ENCODE results near the gene CACNA2D3. TPM values are rescaled to one million over a fixed set of nuclear protein-coding genes. Genes with fewer than 3 reads are reported as not detected.

The CACNA2D3 gene
- total RNA-seq, 1 experiment from 2014 or later: not detected

GRCh38 chr3:54131890-54132289, 9.5 kb downstream of the CACNA2D3 start:
- DNase-seq (no peak), ATAC-seq (no peak)
- Histone ChIP-seq H3K79me2 (ENCODE audit: low read length) (no peaks in the 10 kb centered on the region), H3K4me3 (ENCODE audit: low read length) (no peak overlapping the region), H3K27ac (ENCODE audit: low read length) (no peak overlapping the region), H3K9me3 (ENCODE audit: low read length) (no peaks in the 10 kb centered on the region), H3K4me2 (ENCODE audit: low read length) (no peak overlapping the region), H2AFZ (ENCODE audit: low read length) (no peak overlapping the region), H3K4me1 (ENCODE audit: insufficient read depth, low read length) (no peaks in the 10 kb centered on the region), H3F3A (ENCODE audit: low read length, unreplicated experiment) (no peaks in the 10 kb centered on the region), H3K36me3 (ENCODE audit: low read depth, low read length) (no peaks in the 10 kb centered on the region), H3K9ac (ENCODE audit: low read length) (no peak overlapping the region), H3K9me2 (replicated peaks; ENCODE audit: low read length) (no peaks in the 10 kb centered on the region), H4K20me1 (ENCODE audit: low read length) (no peaks in the 10 kb centered on the region), H3K27me3 (ENCODE audit: low read length) (peaks cover 92% of the 10 kb centered on the region)
- CTCF ChIA-PET: no interaction called here
- no TSS peak for BruUV-seq (replicated peaks)
- POLR2A ChIA-PET (ENCODE audit: unreplicated experiment): no interaction called here
- intact Hi-C loops (cut with micrococcal nuclease): no loop called here
- TF ChIP-seq EZH2phosphoT487 (IDR thresholded peaks at IDR 0.05; ENCODE audit: borderline replicate concordance, low read length) (no peak), CTCF (conservative IDR thresholded peaks at IDR 0.05; ENCODE audit: low read depth, low read length) (no peak), EZH2 (IDR thresholded peaks at IDR 0.05; ENCODE audit: low read length, unreplicated experiment) (no peak)

DNA sequence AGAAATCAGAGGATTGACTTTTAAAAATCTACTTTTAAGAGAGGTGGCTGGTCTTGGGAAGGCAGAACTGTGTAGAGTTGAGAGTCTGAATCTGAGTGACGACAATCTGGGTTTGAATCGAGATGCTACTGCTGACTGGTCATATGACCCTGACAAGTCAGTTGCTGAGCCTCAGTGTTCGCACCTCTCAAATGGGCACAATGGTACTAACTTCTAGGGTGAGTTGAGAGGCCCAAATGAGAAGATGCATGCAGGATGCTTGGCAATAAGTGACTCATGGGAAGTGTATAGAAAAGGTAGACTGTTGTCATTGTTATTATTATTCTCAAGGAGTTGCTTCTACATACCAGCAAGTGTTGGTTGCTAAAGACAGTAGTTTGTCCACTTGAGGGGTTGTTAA, 10.3 kb downstream of the CACNA2D3 start:
- no peaks in the 10 kb centered on the region for H3K9me3 ChIP-seq (ENCODE audit: low read length)
- intact Hi-C loops (cut with micrococcal nuclease): no loop called here
- no peak overlapping the region for H2AFZ ChIP-seq (ENCODE audit: low read length)
- ChIA-PET POLR2A (ENCODE audit: unreplicated experiment) (no interaction called here), CTCF (no interaction called here)
- no TSS peak for BruUV-seq (replicated peaks)
- H3K4me2 ChIP-seq (ENCODE audit: low read length): no peak overlapping the region
- no peak overlapping the region for H3K4me3 ChIP-seq (ENCODE audit: low read length)
- no peaks in the 10 kb centered on the region for H3K4me1 ChIP-seq (ENCODE audit: insufficient read depth, low read length)
- no peak overlapping the region for H3K9ac ChIP-seq (ENCODE audit: low read length)
- ATAC-seq (no peak), DNase-seq (no peak)
- no peaks in the 10 kb centered on the region for H3K79me2 ChIP-seq (ENCODE audit: low read length)
- TF ChIP-seq EZH2phosphoT487 (IDR thresholded peaks at IDR 0.05; ENCODE audit: borderline replicate concordance, low read length): no peak
- no peak for TF ChIP-seq EZH2 (IDR thresholded peaks at IDR 0.05; ENCODE audit: low read length, unreplicated experiment)
- TF ChIP-seq CTCF (conservative IDR thresholded peaks at IDR 0.05; ENCODE audit: low read depth, low read length): no peak
- H3K27ac ChIP-seq (ENCODE audit: low read length): no peak overlapping the region
- no peaks in the 10 kb centered on the region for H3F3A ChIP-seq (ENCODE audit: low read length, unreplicated experiment)
- peaks cover 92% of the 10 kb centered on the region for H3K27me3 ChIP-seq (ENCODE audit: low read length)
- no peaks in the 10 kb centered on the region for H3K9me2 ChIP-seq (replicated peaks; ENCODE audit: low read length)
- no peaks in the 10 kb centered on the region for H3K36me3 ChIP-seq (ENCODE audit: low read depth, low read length)
- no peaks in the 10 kb centered on the region for H4K20me1 ChIP-seq (ENCODE audit: low read length)

- intact Hi-C loops (cut with micrococcal nuclease): no loop called here
- Histone ChIP-seq H3K4me1 (ENCODE audit: insufficient read depth, low read length) (no peaks in the 10 kb centered on the region), H3K9me3 (ENCODE audit: low read length) (no peaks in the 10 kb centered on the region), H2AFZ (ENCODE audit: low read length) (no peak overlapping the region), H3K4me2 (ENCODE audit: low read length) (no peak overlapping the region), H3K9me2 (replicated peaks; ENCODE audit: low read length) (no peaks in the 10 kb centered on the region), H4K20me1 (ENCODE audit: low read length) (no peaks in the 10 kb centered on the region), H3K27ac (ENCODE audit: low read length) (no peak overlapping the region), H3F3A (ENCODE audit: low read length, unreplicated experiment) (no peaks in the 10 kb centered on the region), H3K79me2 (ENCODE audit: low read length) (no peaks in the 10 kb centered on the region), H3K9ac (ENCODE audit: low read length) (no peak overlapping the region), H3K36me3 (ENCODE audit: low read depth, low read length) (no peaks in the 10 kb centered on the region), H3K4me3 (ENCODE audit: low read length) (no peak overlapping the region), H3K27me3 (ENCODE audit: low read length) (peaks cover 92% of the 10 kb centered on the region)
- POLR2A ChIA-PET (ENCODE audit: unreplicated experiment): no interaction called here
- CTCF ChIA-PET: no interaction called here
- TF ChIP-seq CTCF (conservative IDR thresholded peaks at IDR 0.05; ENCODE audit: low read depth, low read length): no peak
- no peak for TF ChIP-seq EZH2 (IDR thresholded peaks at IDR 0.05; ENCODE audit: low read length, unreplicated experiment)
- TF ChIP-seq EZH2phosphoT487 (IDR thresholded peaks at IDR 0.05; ENCODE audit: borderline replicate concordance, low read length): no peak
- ATAC-seq: no peak
- no TSS peak for BruUV-seq (replicated peaks)
- no peak for DNase-seq
These were observed 10.8 kb downstream of the CACNA2D3 start for GRCh38 chr3:54133196-54133595.
